HG03196 (cell line): ENCODE measurements around the gene SHISA5.
A peak's percentile ranks its signal among the peaks of the same experiment; 100 is the strongest.
"Not testable (repeated sequence)": the region's sequence is repeated elsewhere in the genome, so short reads cannot be mapped to it uniquely, and the experiment has no call there.

Experiments used
- ATAC-seq: cut with Tn5 transposase; IDR thresholded peaks from one replicate; pipeline ENCODE4 v1.9.1; 2021; ENCODE audit not compliant: unreplicated experiment

The SHISA5 gene, protein sequence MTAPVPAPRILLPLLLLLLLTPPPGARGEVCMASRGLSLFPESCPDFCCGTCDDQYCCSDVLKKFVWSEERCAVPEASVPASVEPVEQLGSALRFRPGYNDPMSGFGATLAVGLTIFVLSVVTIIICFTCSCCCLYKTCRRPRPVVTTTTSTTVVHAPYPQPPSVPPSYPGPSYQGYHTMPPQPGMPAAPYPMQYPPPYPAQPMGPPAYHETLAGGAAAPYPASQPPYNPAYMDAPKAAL

DNA sequence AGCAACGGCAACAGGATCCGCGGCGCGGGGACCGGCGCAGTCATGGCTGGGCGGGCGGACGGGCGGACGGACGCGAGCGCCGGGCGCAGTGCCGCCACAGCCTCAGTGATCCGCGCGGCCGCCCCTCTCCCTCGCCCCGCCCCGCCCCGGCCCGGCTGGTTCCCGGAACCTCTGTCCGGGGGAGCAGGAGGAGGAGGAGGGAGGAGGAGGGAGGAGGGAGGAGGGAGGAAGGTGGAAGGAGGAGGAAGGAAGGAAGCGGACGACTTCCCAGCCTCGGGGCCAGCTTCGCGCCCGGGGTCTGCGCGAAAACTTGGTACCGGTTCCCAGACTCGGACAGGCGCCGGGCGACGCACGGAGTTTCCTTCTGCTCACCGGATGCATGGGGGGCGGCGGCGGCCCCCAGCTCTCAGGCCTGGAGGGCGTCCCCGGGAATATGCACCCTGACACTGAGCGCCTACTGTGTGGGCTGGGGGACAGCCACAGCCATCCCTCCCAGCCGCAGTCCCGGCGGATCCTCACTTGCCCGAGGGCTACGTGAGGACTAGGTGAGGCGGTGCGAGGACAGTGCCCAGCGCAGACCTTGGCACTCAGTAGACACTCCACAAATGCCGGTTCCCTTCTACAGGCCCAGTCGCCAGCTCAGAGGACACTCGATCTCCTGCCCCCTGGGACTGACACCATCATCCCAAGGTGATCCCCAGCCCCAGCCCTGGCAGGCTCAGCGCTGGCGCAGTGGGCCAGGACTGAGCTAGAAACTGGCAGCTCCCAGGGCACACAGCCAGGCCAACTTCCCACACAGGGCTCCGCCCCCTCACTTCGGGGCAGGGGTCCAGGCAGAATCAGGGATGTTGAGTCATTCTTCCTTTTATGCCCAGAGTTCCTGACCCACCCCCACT, at the start of gene SHISA5:
Gene SHISA5, minus strand, starts transcription at position 124 of the 896 bp plus-strand sequence. Its CDS starts 80 bp downstream, at position 44.
- no peak for ATAC-seq

DNA sequence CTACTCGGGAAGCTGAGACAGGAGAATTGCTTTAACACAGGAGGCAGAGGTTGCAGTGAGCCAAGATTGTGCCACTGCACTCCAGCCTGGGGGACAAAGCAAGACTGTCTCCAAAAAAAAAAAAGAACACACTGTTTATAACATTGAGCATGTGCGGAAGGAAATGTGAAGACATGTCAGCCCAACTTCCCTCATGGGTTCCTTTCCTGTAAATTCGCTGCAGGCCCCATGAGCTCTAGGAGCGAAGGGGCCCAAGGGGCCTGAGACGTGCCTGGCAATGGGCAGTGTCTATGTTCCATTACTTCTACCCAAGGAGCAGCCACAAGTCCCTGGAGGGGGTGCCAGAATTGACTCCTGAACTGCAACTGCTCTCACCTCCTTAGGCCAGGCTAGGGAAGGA, 49.4 kb upstream of the SHISA5 start:
- no peak for ATAC-seq

DNA sequence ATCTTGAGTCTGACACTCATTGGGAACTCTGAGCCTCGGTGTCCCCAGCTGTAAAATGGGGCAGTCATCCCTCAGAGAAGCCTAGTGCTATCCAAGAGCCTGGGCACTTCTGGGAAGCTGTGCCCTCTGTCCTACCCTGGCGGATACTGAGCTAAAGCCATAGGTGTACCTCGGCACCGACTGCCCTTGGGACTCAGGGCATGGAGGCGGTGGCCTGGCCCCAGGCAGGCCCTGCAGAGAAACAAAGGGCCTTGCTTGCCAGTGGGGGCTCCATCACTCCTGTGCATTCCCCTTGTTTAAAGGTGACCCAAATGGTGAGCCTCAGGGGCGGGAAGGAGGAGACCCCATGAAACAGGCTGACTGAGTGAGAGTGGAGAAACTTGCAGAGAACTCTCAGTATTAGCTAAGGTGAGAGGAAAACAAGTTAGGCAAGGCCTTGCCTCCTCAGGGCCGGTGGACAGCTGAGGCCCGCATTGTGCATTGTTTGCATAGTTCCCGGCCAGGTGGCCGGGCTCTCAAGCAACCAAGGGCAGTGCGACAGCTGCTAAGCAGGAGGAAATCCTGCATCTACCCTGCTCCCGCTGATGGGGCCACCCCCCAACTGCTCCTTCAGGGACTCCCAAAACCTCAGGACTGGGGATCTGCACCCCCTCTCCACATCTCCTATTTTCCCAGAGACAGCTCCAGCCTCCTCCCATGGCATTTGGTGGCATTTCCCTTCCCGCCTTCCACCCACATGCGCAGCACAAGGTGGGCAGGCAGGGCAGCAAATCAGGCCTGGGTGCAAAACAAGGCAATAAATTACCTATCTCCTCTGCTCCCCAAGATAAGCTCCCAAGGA, 48.4 kb upstream of the SHISA5 start:
- no peak for ATAC-seq

DNA sequence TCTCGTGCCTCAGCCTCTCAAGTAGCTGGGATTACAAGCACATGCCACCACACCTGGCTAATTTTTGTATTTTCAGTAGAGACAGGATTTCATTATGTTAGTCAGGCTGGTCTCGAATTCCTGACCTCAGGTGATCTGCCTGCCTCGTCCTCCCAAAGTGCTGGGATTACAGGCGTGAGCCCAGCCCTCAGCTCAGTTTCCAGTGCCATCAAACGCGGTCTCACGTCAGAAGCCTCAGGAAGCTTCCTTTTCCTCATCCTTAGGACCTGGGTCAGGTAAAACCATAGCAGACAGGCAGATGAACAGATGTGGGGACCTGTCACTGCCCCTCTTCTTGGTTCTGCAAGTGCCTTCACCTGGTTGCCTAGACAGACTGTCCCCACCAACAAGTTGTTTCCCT, 47.7 kb upstream of the SHISA5 start:
- not testable (repeated sequence) for ATAC-seq

DNA sequence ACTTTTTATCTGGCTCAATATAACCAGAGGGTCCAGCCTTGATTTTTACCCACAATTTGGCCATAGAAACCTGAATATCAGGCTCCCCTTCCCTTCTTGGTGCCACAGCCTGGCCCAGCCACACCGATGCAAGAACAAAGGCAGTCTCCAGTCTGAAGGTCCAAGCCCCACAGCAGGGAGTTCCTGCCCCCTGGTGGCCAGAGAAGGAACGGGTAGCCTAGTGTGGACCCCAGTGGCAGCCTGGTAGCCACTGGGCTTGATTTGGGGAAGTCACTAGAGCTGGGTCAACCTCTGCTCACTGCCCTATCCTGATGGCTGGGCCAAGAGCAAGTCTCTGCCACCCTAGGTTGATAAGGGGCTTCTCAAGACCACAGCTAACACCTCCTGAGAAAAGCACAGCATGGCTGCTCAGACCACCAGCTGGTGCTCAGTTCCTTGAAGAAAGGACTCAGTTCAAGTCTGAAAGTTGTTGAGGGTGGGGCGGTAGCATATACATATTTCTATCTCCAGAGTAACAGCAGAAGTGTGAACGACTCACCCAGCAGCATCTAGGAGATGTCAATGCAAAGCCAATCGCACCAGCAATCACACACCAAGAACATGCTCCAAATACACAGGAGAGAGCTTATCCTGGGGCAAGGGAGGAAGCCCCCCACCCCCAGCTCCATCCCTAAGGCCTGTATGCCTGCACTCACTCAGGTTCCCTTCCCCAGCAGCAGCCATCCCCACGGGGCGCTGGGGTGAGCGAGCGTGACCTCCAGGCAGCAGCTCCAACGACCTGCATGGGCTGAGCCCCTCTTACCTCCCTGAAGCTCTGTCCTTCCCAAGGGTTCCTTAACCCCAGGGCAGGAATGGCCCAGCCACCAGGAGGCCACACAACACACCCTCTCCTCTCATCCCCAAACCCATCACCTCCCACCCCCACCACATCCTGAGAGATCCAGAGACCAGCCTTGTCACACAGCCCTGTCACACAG, 45.0 kb upstream of the SHISA5 start:
- peak; percentile 53 for ATAC-seq

DNA sequence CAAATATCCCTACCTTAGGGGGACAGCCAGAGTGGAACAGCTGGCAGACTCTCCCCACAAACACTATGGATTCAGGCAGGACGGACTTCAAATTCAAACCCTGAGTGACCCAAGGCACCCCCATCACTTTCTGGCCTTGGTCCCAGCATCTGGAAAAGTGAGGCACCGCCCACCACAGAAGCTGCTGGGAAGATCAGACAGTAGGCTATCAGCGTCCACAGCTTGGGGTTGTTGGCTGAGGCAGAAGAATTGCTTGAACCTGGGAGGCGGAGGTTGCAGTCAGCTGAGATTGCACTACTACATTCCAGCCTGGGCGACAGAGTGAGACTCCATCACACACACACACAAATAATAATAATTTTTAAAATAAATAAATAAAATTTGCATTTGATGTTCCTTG, 44.2 kb upstream of the SHISA5 start:
- ATAC-seq: no peak

DNA sequence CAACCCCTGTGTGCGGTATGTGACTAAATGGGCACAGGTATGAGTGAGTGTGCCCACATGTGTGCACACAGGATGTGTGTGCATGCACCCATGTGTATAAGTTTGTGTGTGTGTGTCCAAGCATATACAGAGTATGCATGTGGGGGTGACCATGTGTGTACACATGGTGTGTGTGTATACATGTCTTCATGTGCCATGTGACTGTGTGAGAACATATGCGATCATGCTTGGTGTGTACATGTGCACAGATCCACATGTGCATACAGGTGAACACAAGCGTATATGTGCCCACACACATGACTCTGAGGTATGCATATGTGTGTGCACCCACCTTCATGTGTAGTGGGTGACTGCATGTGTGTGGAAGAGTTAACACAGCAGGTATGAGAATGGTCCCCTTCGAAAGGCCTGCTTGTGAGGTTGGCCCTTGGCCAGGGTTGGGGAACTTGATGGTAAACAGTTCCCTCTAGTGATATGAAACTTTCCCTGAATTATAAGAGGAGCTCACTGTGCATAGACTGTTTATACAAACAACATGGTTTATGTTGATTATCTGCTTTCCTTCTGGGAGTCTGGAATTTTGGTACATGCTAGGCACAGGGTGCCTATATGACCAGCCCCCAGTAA, 42.3 kb upstream of the SHISA5 start:
- ATAC-seq: no peak

DNA sequence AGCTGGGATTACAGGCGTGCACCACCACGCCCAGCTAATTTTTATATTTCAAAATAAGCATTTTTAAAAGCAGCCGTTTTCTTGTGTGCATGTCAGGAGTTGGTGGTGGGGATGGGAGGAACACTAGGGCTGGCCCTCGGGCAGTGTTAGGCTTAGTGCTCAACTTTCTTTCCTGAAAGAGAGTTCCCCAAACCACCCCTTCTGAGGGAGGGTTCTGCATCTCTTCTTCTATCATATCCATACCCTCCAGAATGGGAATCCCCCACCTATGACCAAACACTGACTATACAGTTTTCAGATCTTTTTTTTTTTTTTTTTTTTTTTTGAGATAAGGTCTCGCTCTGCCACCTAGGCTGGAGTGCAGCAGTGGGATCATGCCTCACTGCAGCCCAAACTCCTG, 40.2 kb upstream of the SHISA5 start:
- no peak for ATAC-seq

DNA sequence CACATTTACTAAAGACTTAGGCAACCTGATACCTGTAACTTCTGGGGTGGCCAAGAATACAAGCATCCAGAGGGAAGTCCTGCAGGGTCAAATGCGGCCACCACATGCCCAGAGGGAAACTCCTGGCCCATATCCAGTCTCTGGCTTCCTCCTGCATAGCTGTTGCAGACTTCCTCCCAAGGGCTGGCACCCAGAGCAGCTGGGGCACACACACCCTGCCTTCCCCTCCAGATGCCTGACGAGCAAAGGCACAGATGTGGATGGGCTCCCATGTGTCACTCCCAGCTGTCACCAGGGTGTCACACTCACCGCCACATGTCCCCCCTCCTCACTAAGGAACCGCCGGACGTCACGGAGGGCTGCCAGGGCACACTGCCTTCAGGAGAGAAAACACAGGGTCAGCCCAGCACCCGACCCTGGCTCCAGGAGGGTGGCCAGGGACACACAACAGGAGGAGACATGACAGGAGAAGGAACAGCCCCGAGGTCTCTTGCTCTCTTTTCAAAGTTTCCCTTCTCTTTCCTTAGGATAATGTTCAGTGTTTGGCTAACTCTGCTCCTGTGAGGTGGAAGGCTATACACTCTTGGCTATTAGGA, 39.4 kb upstream of the SHISA5 start:
- no peak for ATAC-seq

DNA sequence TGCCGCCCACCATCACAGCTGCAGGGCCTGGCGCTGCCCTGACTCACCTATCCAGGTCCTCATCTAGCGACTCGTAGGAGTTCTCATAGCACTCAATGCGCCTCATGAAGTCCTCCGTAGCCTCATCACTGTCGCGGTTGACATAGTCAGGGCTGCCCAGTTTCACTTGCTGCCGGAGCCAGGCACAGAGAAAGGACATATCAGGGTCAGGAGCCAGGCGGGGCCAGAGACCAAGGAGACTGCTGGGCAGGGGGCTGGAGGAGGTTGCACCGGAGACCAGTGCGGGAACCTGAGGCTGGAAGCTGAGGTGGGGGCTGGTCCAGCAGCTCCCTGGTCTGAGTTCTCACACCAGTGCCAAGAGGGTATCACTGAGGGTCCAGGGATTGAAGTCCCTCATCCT, 34.5 kb upstream of the SHISA5 start:
- no peak for ATAC-seq

DNA sequence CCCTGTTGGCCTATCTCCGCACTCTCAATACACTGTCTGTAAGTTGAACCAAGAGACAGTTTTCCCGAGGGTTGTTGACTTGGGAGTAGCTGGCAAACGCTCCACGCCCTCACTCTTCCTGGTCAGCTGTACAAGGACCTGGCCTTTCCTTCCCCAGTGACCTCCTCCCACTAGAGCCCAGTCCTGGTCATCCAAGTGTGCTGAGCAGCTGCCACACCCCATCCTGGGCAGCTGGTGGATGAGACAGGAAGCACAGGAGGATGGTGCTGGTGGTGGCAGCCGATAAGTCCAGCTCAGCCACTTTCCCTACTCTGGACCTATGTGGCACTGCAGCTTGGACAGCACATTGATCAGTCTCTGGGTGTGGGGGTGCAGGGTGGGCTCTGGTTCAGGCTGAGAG, 32.8 kb upstream of the SHISA5 start:
- ATAC-seq: no peak

DNA sequence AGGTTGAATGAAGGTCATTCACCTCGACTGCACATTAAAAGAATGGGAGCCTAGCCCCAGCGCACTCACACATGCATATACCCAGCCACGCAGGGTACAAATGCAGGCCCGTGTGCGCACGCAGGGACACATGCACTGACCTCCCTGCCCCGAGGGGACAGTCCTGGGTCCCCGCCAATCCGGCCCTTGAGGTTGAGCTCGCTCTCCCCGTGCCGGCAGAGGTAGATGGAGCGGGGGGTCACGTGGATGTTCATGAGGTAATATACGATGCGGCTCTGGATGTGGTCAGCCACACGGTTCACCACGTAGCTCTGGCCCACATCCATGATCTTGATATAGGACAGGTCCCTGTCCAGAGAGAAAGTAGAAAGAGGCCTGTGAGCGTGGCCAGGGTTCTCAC, 32.1 kb upstream of the SHISA5 start:
- ATAC-seq: no peak

DNA sequence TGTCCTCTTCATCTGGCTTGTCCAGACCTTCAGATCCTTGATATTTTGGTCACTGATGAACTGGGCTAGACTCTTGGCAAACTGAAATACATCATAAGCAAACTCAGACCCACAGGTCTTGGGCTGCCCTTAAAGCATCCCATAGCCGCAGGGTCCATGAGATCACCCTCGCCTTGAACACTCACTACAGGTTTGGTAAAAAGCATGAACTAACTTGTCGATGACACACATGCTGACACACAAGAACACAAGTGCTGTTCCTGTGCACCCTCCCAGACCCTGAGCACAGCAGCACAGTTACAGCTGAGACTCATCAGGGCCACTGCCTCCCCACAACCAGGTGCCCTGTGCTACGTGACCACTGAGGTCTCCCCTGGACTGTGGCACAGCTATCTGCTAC, 31.6 kb upstream of the SHISA5 start:
- no peak for ATAC-seq

DNA sequence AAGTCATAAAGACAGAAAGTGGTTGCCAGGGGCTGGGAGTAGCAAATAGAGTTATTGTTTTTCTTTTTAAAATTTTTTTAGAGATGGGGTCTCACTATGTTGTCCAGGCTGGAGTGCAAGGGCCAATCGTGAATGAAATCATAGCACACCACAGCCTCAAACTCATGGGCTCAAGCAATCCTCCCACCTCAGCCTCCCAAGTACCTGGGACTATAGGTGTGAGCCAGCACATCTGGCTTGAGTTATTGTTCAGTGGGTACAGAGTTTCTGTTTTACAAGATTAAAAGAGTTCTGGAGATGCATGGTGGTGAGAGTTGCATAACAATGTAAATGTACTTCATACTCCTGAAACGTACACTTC, 29.0 kb upstream of the SHISA5 start:
- ATAC-seq: no peak

DNA sequence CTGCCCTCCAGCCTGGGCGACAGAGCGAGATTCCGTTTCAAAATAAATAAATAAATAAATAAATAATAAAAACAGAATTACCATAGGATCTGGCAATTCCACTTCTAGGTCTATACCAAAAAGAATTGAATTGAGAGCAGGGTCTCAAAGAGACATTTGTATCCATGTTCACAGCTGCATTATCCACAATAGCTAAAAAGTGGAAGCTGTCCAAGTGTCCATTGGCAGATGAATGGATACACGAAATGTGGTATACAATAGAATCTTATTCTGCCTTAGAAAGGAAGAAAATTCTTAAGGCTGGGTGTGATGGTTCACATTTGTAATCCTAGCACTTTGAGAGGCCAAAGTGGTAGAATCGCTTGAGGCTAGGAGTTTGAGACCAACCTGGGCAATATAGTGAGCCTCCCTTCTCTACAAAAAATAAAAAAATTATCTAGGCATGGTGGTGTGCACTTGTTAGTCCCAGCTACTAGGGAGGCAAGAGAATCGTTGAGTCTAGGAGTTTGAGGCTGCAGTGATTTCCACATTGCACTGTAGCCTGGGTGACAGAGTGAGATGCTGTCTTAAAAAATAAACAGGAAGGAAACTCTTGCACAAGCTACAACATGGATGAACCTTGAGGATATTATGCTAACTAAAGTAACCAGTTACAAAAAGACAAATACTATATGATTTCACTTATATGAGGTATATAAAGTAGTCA, 28.4 kb upstream of the SHISA5 start:
- ATAC-seq: no peak

DNA sequence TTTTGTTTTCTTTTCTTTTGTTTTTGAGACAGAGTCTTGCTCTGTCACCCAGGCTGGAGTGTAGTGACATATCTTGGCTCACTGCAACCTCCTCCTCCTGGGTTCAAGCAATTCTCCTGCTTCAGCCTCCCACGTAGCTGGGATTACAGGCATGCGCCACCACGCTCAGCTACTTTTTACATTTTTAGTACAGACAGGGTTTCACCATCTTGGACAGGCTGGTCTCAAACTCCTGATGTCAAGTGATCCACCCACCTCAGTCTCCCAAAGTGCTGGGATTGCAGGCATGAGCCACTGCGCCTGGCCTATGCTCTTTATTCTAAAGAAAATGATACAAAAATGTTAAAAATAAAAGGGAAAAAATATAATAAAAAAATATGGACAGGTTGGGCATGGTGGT, 26.7 kb upstream of the SHISA5 start:
- ATAC-seq: not testable (repeated sequence)

DNA sequence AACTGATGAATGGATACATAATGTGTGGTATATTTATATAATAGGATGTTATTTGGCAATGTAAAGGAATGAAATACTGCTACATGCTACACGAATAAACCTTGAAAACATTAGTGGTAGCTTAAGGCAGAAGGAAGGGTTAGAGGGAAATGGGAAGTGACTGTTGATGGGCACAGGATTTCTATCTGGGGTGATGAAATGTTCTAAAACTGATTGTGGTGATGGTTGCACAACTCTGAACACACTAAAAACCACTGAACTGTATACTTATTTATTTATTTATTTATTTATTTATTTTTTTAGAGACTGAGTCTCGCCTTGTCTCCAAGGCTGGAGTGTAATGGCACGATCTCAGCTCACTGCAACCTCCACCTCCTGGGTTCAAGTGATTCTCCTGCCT, 24.8 kb upstream of the SHISA5 start:
- ATAC-seq: no peak

DNA sequence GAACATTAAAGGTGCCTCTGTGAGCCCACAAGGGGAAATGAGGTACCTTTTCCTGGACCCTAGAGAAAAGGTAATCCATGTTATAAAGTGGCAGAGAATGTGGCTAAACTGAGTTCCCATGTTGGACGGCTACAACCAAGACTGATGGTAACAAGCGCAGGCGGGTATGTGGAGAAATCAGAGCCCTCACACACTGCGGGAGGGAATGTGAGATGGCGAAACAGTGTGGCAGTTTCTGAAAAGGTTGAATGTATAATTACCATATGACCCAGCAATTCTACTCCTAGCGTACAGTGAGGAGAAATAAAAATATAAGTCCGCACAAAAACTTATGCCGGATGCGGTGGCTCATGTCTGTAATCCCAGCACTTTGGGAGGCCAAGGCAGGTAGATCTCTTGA, 24.1 kb upstream of the SHISA5 start:
- ATAC-seq: no peak

DNA sequence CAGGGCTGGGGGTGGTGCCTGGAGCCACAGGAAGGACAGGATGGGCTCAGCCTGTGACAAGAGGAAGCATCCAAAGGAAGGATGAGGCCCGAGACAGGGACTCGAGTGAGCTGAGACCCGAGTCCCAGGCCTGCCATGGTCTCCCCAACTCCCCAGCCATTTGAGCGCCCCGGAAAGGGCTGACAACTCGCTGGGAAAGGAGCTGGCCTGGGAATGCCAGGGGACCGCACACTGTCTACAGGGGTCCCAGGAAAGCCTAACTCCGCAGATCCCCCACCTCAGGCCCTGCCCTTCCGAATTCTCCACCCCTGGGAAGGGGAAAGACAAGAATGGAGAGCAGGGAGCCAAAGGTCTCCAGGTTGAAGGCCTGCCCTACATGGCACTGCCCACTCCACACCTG, 21.0 kb upstream of the SHISA5 start:
- ATAC-seq: no peak
